Choroid plexus epithelial cell (primary cell): ENCODE measurements around the gene TCN2.

ENCODE experiments used
- DNase-seq: peaks from one replicate; pipeline ENCODE4 v3.0.0-alpha.2; 2010; ENCODE audit warnings: low read depth
- H3K4me3 ChIP-seq: 2 replicates; pipeline ENCODE4 v1.5.1; 2011; ENCODE audit warnings: low read depth, mild to moderate bottlenecking, control low read depth, low read length, moderate library complexity
- TF ChIP-seq, protein P1 (sequence below): conservative IDR thresholded peaks from 2 replicates; pipeline ENCODE4 v1.5.1; 2011; ENCODE audit warnings: low read depth, mild to moderate bottlenecking, control low read depth, inconsistent platforms, low read length, moderate library complexity

The TCN2 gene

DNA sequence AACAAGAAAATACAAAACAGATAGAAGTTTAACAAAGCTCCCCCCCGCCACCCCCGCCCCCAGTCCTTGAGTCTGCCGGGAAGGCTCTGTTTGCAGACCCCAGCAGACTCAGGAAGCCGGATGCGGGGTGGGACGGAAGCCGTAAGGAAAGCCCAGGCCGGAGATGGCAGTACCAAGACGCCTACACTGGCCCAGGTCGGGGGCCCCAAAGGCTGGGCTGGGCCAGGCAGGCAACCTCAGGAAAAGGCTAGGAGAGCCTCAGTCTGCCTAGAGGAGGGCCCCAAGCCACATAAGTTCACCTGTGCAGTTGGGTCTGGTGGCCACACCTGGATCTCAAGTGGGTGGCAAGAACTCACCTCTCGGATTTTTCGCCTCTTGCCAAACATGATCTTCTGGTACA, 28.5 kb upstream of the TCN2 start:
- DNase-seq: no peak
- TF ChIP-seq, protein P1, sequence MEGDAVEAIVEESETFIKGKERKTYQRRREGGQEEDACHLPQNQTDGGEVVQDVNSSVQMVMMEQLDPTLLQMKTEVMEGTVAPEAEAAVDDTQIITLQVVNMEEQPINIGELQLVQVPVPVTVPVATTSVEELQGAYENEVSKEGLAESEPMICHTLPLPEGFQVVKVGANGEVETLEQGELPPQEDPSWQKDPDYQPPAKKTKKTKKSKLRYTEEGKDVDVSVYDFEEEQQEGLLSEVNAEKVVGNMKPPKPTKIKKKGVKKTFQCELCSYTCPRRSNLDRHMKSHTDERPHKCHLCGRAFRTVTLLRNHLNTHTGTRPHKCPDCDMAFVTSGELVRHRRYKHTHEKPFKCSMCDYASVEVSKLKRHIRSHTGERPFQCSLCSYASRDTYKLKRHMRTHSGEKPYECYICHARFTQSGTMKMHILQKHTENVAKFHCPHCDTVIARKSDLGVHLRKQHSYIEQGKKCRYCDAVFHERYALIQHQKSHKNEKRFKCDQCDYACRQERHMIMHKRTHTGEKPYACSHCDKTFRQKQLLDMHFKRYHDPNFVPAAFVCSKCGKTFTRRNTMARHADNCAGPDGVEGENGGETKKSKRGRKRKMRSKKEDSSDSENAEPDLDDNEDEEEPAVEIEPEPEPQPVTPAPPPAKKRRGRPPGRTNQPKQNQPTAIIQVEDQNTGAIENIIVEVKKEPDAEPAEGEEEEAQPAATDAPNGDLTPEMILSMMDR: no peak
- no peak overlapping the region for H3K4me3 ChIP-seq

GRCh38 chr22:30580896-30581295, 26.1 kb upstream of the TCN2 start:
- TF ChIP-seq, protein P1: no peak
- DNase-seq: no peak
- no peak overlapping the region for H3K4me3 ChIP-seq

GRCh38 chr22:30582051-30582450, 24.9 kb upstream of the TCN2 start:
- no peak overlapping the region for H3K4me3 ChIP-seq
- TF ChIP-seq, protein P1: no peak
- DNase-seq: no peak

DNA sequence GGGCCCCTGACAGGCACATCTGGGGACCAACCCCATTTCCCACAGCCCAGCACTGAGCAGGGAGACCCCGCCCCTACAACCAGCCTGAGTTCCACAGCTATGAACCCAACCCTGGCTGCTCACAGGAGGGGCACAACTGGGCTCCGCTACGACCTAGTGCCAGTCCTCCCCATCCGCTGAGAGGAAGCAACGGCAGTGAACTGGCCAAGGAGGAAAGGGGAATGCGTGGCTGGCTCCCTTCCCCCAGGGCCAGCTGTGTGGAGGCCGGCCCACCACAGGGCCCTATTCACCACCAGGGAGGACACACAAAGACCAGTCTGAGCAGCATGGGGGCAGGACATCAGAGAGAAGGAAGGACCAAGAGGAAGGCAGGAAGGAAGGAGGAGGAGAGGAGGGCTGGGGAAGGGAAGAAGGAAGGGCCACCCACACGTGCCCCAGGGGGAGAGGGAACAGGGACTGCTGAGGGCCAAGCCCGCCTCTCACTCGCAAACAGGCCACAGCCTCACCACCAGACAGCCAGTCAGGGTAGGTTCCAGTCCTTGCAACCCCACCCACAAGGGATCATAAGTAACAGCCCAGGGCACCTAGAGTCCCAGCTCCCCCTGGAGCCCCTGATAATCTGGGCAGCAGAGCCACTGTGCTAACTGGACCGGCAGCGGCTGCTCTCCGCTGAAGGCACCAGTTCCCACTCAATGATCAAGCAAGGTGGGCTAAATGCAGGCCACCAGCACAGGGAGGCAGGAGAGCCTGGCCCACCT, 24.0 kb upstream of the TCN2 start:
- H3K4me3 ChIP-seq: no peak overlapping the region
- DNase-seq: no peak
- TF ChIP-seq, protein P1: no peak

- TF ChIP-seq, protein P1: no peak
- no peak for DNase-seq
- H3K4me3 ChIP-seq: no peak overlapping the region
Observed at GRCh38 chr22:30584441-30584840, 22.5 kb upstream of the TCN2 start.

DNA sequence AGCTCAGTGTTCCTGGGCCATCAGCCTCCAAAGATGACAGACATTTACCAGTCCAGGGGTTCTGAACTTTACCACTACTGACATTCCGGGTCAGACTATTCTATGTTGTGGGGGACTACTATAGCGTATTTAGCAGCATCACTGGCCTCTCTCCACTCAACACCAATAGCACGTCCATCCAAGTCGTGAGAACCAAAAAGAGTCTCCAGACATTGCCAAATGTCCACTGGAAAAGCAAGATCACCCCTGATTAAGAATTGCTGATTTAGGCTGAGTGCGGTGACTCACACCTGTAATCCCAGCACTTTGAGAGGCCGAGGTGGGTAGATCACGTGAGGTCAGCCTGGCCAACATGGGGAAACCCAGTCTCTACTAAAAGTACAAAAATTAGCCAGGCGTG, 20.6 kb upstream of the TCN2 start:
- no peak overlapping the region for H3K4me3 ChIP-seq
- TF ChIP-seq, protein P1: no peak
- DNase-seq: no peak

DNA sequence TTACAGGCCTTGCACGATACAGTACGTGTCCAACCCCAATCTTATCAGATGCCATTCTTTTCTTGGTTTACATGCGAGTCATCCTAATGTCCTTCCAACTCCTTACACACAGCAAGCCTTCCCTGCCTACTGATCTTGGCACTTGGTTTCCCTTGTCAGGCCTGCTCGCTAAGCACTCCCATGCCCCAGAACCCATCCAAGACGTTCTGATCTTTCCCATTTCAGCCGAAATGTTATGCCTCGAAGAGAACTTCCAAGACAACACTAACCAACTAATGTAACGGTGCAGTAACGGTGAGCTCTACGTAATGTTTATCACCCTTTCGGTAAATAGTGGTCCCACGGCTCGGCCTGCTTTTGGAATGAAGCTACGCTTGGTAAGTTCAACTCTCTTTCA, 15.8 kb upstream of the TCN2 start:
- TF ChIP-seq, protein P1: no peak
- H3K4me3 ChIP-seq: peak overlapping the region; percentile 85
- DNase-seq: peak; percentile 53
